HL-60 (cell line): Measurements from ENCODE around the gene PEG3.

Experiments
- DNase-seq, 2 experiments: peaks; one replicate each; pipeline ENCODE4 v3.0.0-alpha.2; 2010 to 2020; ENCODE audit warnings: low read depth in 1 of 2, low spot score in 1 of 2
- H3K27ac ChIP-seq: fragments of 250-450 bp; sonication (Bioruptor Pico); replicated peaks from 2 replicates; pipeline ENCODE4 v1.5.1; 2020; ENCODE audit warnings: mild to moderate bottlenecking, moderate library complexity
- H3K27me3 ChIP-seq: fragments of 250-450 bp; sonication (Bioruptor Pico); 2 replicates; pipeline ENCODE4 v1.5.1; 2021; ENCODE audit warnings: mild to moderate bottlenecking, moderate library complexity; ENCODE audit not compliant: insufficient read depth, poor library complexity, severe bottlenecking
- H3K4me3 ChIP-seq: replicated peaks from 2 replicates; pipeline ENCODE4 v1.5.1; 2011; ENCODE audit warnings: mild to moderate bottlenecking, control low read depth, low read length; ENCODE audit not compliant: insufficient read depth
- CTCF ChIP-seq: IDR thresholded peaks from one replicate; pipeline ENCODE4 v1.5.1; 2011; ENCODE audit warnings: low read length, control low read depth, inconsistent platforms; ENCODE audit not compliant: insufficient read depth
- GABPA ChIP-seq: IDR thresholded peaks from 2 replicates; pipeline ENCODE4 v1.6.1; 2012; ENCODE audit warnings: low read depth
- POLR2AphosphoS5 ChIP-seq: IDR thresholded peaks from 2 replicates; pipeline ENCODE4 v1.6.1; 2012; ENCODE audit warnings: low read depth
- REST ChIP-seq: IDR thresholded peaks from 2 replicates; pipeline ENCODE4 v1.6.1; 2012; ENCODE audit warnings: low read depth; ENCODE audit not compliant: insufficient replicate concordance
- SPI1 ChIP-seq: IDR thresholded peaks from 2 replicates; pipeline ENCODE4 v1.6.1; 2012; ENCODE audit warnings: low read depth, mild to moderate bottlenecking, borderline replicate concordance

Gene PEG3

GRCh38 chr19:56848166-56848565, 7.6 kb upstream of the PEG3 start:
- no peak for TF ChIP-seq GABPA
- TF ChIP-seq REST = no peak
- no peak for TF ChIP-seq CTCF
- TF ChIP-seq POLR2AphosphoS5 = no peak
- no peak for TF ChIP-seq SPI1
- no peaks in the 10 kb centered on the region for H3K27me3 ChIP-seq
- H3K27ac ChIP-seq = no peak overlapping the region
- DNase-seq = no peak
- H3K4me3 ChIP-seq = no peak overlapping the region

- Histone ChIP-seq H3K27me3 (no peaks in the 10 kb centered on the region), H3K27ac (no peak overlapping the region)
- TF ChIP-seq GABPA (no peak), POLR2AphosphoS5 (no peak), REST (no peak), CTCF (no peak), SPI1 (no peak)
Measured at GRCh38 chr19:56842412-56842811, 1.9 kb upstream of the PEG3 start.

GRCh38 chr19:56841193-56841543, 642 bp upstream of the PEG3 start:
- no peak overlapping the region for H3K27ac ChIP-seq
- TF ChIP-seq SPI1 = no peak
- no peak for TF ChIP-seq POLR2AphosphoS5
- TF ChIP-seq CTCF = no peak
- no peak for TF ChIP-seq GABPA
- no peak for TF ChIP-seq REST

More at GRCh38 chr19:56842412-56842811, 1.9 kb upstream of the PEG3 start:
- H3K4me3 ChIP-seq = no peak overlapping the region
- DNase-seq = no peak

More at GRCh38 chr19:56841193-56841543, 642 bp upstream of the PEG3 start:
- DNase-seq = no peak
- Histone ChIP-seq H3K4me3 (no peak overlapping the region), H3K27me3 (no peaks in the 10 kb centered on the region)
